Spleen (tissue), 7 donors: ENCODE measurements around the gene ARHGEF7.

Experiments
- CTCF ChIP-seq, 11 experiments: fragments of 200-600 bp in 7 of 11; fragments of 450-650 bp in 4 of 11; sonication (generic) in 4 of 11; IDR thresholded peaks in 8 of 11; conservative IDR thresholded peaks in 3 of 11; 1 replicate in 7 of 11; 2 replicates in 4 of 11; pipeline versions ENCODE4 v1.4.0 to v1.8.0; 2016 to 2021; ENCODE audit warnings: antibody characterized with exemption in 11 of 11, inconsistent platforms in 4 of 11, mild to moderate bottlenecking in 1 of 11
- POLR2A ChIP-seq, 3 donors: fragments of 450-650 bp; IDR thresholded peaks; one replicate each; pipeline ENCODE4 v1.5.1; 2017; ENCODE audit warnings: antibody characterized with exemption in 3 of 3, mild to moderate bottlenecking in 1 of 3
- donor health status: DM: no; HTN: no; CAD: no; lungs with moderate emphysema.
- donor health status: DM: no; HTN: no; CAD: no.
- donor health status: DM: no; HTN: no; CAD: no.

GRCh38 chr13:111131048-111131447 lies 15.9 kb downstream of the ARHGEF7 start:
- no peak for TF ChIP-seq CTCF (IDR thresholded peaks at IDR 0.05 in 8 of 11, conservative IDR thresholded peaks at IDR 0.05 in 3 of 11)
- no peak for TF ChIP-seq POLR2A (IDR thresholded peaks at IDR 0.05)
